Erythroblast (primary cell): ENCODE data around the gene SLC34A3.

Source experiments
- GATA1 ChIP-seq: IDR thresholded peaks from 2 replicates; pipeline ENCODE4 v1.6.1; 2011; ENCODE audit warnings: low read depth, mild to moderate bottlenecking, control low read depth, low read length, moderate library complexity
- POLR2A ChIP-seq: IDR thresholded peaks from 2 replicates; pipeline ENCODE4 v1.6.1; 2011; ENCODE audit warnings: mild to moderate bottlenecking, low read length

- no peak for TF ChIP-seq POLR2A
- no peak for TF ChIP-seq GATA1
These were observed 39.5 kb upstream of the SLC34A3 start for GRCh38 chr9:137191245-137191644.
